LNCaP clone FGC (cell line): ENCODE data around the gene NFKBIE.

Source experiments
- DNase-seq: peaks from one replicate; pipeline ENCODE4 v3.0.0-alpha.2; 2011; ENCODE audit warnings: low read depth
- H3K4me3 ChIP-seq: 2 replicates; pipeline ENCODE4 v1.5.1; 2011; ENCODE audit warnings: mild to moderate bottlenecking, low read depth, low read length, control low read depth
- CTCF ChIP-seq: IDR thresholded peaks from 2 replicates; pipeline ENCODE4 v1.5.1; 2012; ENCODE audit warnings: mild to moderate bottlenecking; ENCODE audit not compliant: control insufficient read depth, insufficient read depth; ENCODE audit errors: extremely low read depth

The NFKBIE gene

GRCh38 chr6:44223319-44224028 is 41.9 kb downstream of the NFKBIE start, which contains the start of gene SLC29A1:
SLC29A1 (plus strand) TSS chr6:44223595; CDS start chr6:44227314, 3,719 bp downstream.
- peak within 1 kb of the TSS; percentile 65 for H3K4me3 ChIP-seq
- peak; percentile 39 for TF ChIP-seq CTCF
- DNase-seq: no peak

- no peak for TF ChIP-seq CTCF
- DNase-seq: no peak
- H3K4me3 ChIP-seq: peak overlapping the region; percentile 65
These were observed 42.6 kb downstream of the NFKBIE start for GRCh38 chr6:44222486-44223318.

GRCh38 chr6:44221961-44222335 is 43.4 kb downstream of the NFKBIE start:
- no peak for TF ChIP-seq CTCF
- no peak for DNase-seq
- no peak overlapping the region for H3K4me3 ChIP-seq

GRCh38 chr6:44221291-44221960 is 43.9 kb downstream of the NFKBIE start:
- no peak overlapping the region for H3K4me3 ChIP-seq
- DNase-seq: peak; percentile 32
- peak; percentile 49 for TF ChIP-seq CTCF

GRCh38 chr6:44220913-44221290 is 44.4 kb downstream of the NFKBIE start:
- no peak for TF ChIP-seq CTCF
- no peak overlapping the region for H3K4me3 ChIP-seq
- no peak for DNase-seq

- no peak for DNase-seq
- TF ChIP-seq CTCF: no peak
- no peak overlapping the region for H3K4me3 ChIP-seq
These were observed 45.3 kb downstream of the NFKBIE start for GRCh38 chr6:44219815-44220784.
